Skeletal muscle tissue (tissue), 4 donors: ENCODE measurements around the gene ATP13A5. TPM values are rescaled to one million over a fixed set of nuclear protein-coding genes. Genes with fewer than 3 reads are reported as not detected.

Experiments
- H3K27ac ChIP-seq: one replicate; pipeline ENCODE4 v1.7.0; 2013; ENCODE audit warnings: mild to moderate bottlenecking, low read depth, low read length, inconsistent platforms
- H3K27me3 ChIP-seq, 3 donors: one replicate each; pipeline ENCODE4 v1.7.0; 2013; ENCODE audit warnings: low read length in 3 of 3; ENCODE audit not compliant: control insufficient read depth in 3 of 3, insufficient read depth in 3 of 3
- H3K36me3 ChIP-seq, 3 donors: one replicate each; pipeline ENCODE4 v1.7.0; 2013; ENCODE audit warnings: low read length in 3 of 3; ENCODE audit not compliant: control insufficient read depth in 3 of 3, insufficient read depth in 3 of 3
- H3K4me1 ChIP-seq, 3 donors: one replicate each; pipeline ENCODE4 v1.7.0; 2013; ENCODE audit warnings: low read length in 3 of 3, mild to moderate bottlenecking in 3 of 3; ENCODE audit not compliant: control insufficient read depth in 3 of 3, insufficient read depth in 3 of 3
- H3K4me3 ChIP-seq, 3 donors: one replicate each; pipeline ENCODE4 v1.7.0; 2013; ENCODE audit warnings: low read length in 3 of 3
- H3K9ac ChIP-seq, 3 donors: one replicate each; pipeline ENCODE4 v1.7.0; 2013; ENCODE audit warnings: low read length in 3 of 3, mild to moderate bottlenecking in 3 of 3, moderate library complexity in 2 of 3, low read depth in 1 of 3
- H3K9me3 ChIP-seq, 3 donors: one replicate each; pipeline ENCODE4 v1.7.0; 2013; ENCODE audit warnings: low read length in 3 of 3; ENCODE audit not compliant: control insufficient read depth in 3 of 3
- total RNA-seq: library from RNA; depleted of rRNA; stranded (reverse); fragments of >200 nt; gene quantifications from one replicate; pipeline ENCODE4 v1.2.3, GENCODE V29; 2014
- donor health status: Osteomylitis.

Gene ATP13A5
- total RNA-seq, 1 donor from 2014 or later = not detected

- Histone ChIP-seq H3K4me1 (peaks cover 0 to 12% (median 9%) of the 10 kb centered on the region in 3 donors), H3K27ac (no peak overlapping the region), H3K36me3 (peaks cover 0 to 3% (median 0%) of the 10 kb centered on the region in 3 donors), H3K4me3 (no peak overlapping the region), H3K9me3 (no peaks in the 10 kb centered on the region), H3K27me3 (no peaks in the 10 kb centered on the region), H3K9ac (no peak overlapping the region)
These were observed 64.4 kb downstream of the ATP13A5 start for GRCh38 chr3:193314161-193314560.

- Histone ChIP-seq H3K9me3 (no peaks in the 10 kb centered on the region), H3K4me3 (no peak overlapping the region), H3K27ac (no peak overlapping the region), H3K4me1 (peaks cover 0 to 12% (median 9%) of the 10 kb centered on the region in 3 donors), H3K9ac (no peak overlapping the region), H3K36me3 (peaks cover 0 to 3% (median 0%) of the 10 kb centered on the region in 3 donors), H3K27me3 (no peaks in the 10 kb centered on the region)
These were observed 65.2 kb downstream of the ATP13A5 start for GRCh38 chr3:193313061-193313958.

GRCh38 chr3:193310914-193311723 is 67.4 kb downstream of the ATP13A5 start:
- Histone ChIP-seq H3K4me1 (peaks cover 0 to 12% (median 9%) of the 10 kb centered on the region in 3 donors), H3K27ac (peak overlapping the region; percentile 11), H3K9me3 (no peaks in the 10 kb centered on the region), H3K4me3 (peak overlapping the region in 1 of 3 donors; percentile 10), H3K36me3 (peaks cover 0 to 3% (median 0%) of the 10 kb centered on the region in 3 donors), H3K27me3 (no peaks in the 10 kb centered on the region), H3K9ac (peak overlapping the region in 2 of 3 donors; percentile 10 to 34)

GRCh38 chr3:193305356-193305755 is 73.2 kb downstream of the ATP13A5 start:
- no peaks in the 10 kb centered on the region for H3K4me1 ChIP-seq
- H3K36me3 ChIP-seq = no peaks in the 10 kb centered on the region
- no peak overlapping the region for H3K9ac ChIP-seq
- no peaks in the 10 kb centered on the region for H3K9me3 ChIP-seq
- H3K27ac ChIP-seq = no peak overlapping the region
- no peaks in the 10 kb centered on the region for H3K27me3 ChIP-seq
- H3K4me3 ChIP-seq = no peak overlapping the region

- no peaks in the 10 kb centered on the region for H3K4me1 ChIP-seq
- no peaks in the 10 kb centered on the region for H3K9me3 ChIP-seq
- H3K4me3 ChIP-seq = no peak overlapping the region
- no peaks in the 10 kb centered on the region for H3K27me3 ChIP-seq
- no peak overlapping the region for H3K9ac ChIP-seq
- no peaks in the 10 kb centered on the region for H3K36me3 ChIP-seq
- no peak overlapping the region for H3K27ac ChIP-seq
These were observed 77.1 kb downstream of the ATP13A5 start for GRCh38 chr3:193301433-193301832.

- Histone ChIP-seq H3K9ac (no peak overlapping the region), H3K4me1 (no peaks in the 10 kb centered on the region), H3K36me3 (no peaks in the 10 kb centered on the region), H3K4me3 (no peak overlapping the region), H3K27ac (no peak overlapping the region), H3K27me3 (no peaks in the 10 kb centered on the region), H3K9me3 (no peaks in the 10 kb centered on the region)
These were observed 81.1 kb downstream of the ATP13A5 start for GRCh38 chr3:193297421-193297820.

- no peaks in the 10 kb centered on the region for H3K9me3 ChIP-seq
- no peaks in the 10 kb centered on the region for H3K27me3 ChIP-seq
- no peak overlapping the region for H3K9ac ChIP-seq
- H3K4me3 ChIP-seq = no peak overlapping the region
- no peaks in the 10 kb centered on the region for H3K36me3 ChIP-seq
- no peak overlapping the region for H3K27ac ChIP-seq
- no peaks in the 10 kb centered on the region for H3K4me1 ChIP-seq
These were observed 82.6 kb downstream of the ATP13A5 start for GRCh38 chr3:193295985-193296384.

- H3K9me3 ChIP-seq = no peaks in the 10 kb centered on the region
- H3K9ac ChIP-seq = no peak overlapping the region
- no peaks in the 10 kb centered on the region for H3K36me3 ChIP-seq
- no peaks in the 10 kb centered on the region for H3K4me1 ChIP-seq
- no peak overlapping the region for H3K27ac ChIP-seq
- no peak overlapping the region for H3K4me3 ChIP-seq
- H3K27me3 ChIP-seq = no peaks in the 10 kb centered on the region
These were observed 86.2 kb downstream of the ATP13A5 start for GRCh38 chr3:193292386-193292785.

- Histone ChIP-seq H3K4me1 (peaks cover 0 to 7% (median 6%) of the 10 kb centered on the region in 3 donors), H3K9ac (no peak overlapping the region), H3K27ac (no peak overlapping the region), H3K27me3 (no peaks in the 10 kb centered on the region), H3K4me3 (no peak overlapping the region), H3K36me3 (peaks cover 0 to 3% (median 0%) of the 10 kb centered on the region in 3 donors), H3K9me3 (no peaks in the 10 kb centered on the region)
These were observed 107.3 kb downstream of the ATP13A5 start for GRCh38 chr3:193271101-193271840.
